ENCODE results near the gene BRD2. TPM values are rescaled to one million over a fixed set of nuclear protein-coding genes. Genes with fewer than 3 reads are reported as not detected.
A peak's percentile ranks its signal among the peaks of the same experiment; 100 is the strongest.

The BRD2 gene
- total and polyA plus RNA-seq, 2 donors (not counting 1 experiment from before 2014, with no cell fraction given) = 474 to 620 TPM

- Histone ChIP-seq H3K4me1 (ENCODE audit: control insufficient read depth in 2 of 2, insufficient read depth in 2 of 2, low read length in 2 of 2) (peaks cover 45 to 54% of the 10 kb centered on the region in 2 donors), H3K9ac (ENCODE audit: low read length) (peak overlapping the region; percentile 75), H3K4me2 (replicated peaks; ENCODE audit: low read depth, low read length, poor library complexity, severe bottlenecking) (peak overlapping the region; percentile 67), H3K27ac (ENCODE audit: low read length in 2 of 2) (peak overlapping the region; percentile 99), H3K4me3 (ENCODE audit: control extremely low read depth in 1 of 5, extremely low read depth in 1 of 5, insufficient read depth in 1 of 5, low read depth in 2 of 5, low read length in 4 of 5) (peak overlapping the region in 4 of 5 experiments; percentile 25 to 51 (median 33)), H3K27me3 (replicated peaks in 1 of 4; ENCODE audit: control extremely low read depth in 1 of 4, control insufficient read depth in 3 of 4, insufficient read depth in 4 of 4, low read length in 3 of 4) (no peaks in the 10 kb centered on the region), H4K20me1 (ENCODE audit: control insufficient read depth, insufficient read depth, low read length, poor library complexity, severe bottlenecking) (no peaks in the 10 kb centered on the region), H3K9me3 (ENCODE audit: control extremely low read depth in 1 of 3, control insufficient read depth in 2 of 3, insufficient read depth in 1 of 3, low read length in 2 of 3) (peaks cover 0 to 4% (median 3%) of the 10 kb centered on the region in 3 donors), H3K36me3 (replicated peaks in 1 of 2; ENCODE audit: control extremely low read depth in 1 of 2, control insufficient read depth in 1 of 2, extremely low read depth in 1 of 2, insufficient read depth in 2 of 2, low read length in 1 of 2) (no peaks in the 10 kb centered on the region), H2AFZ (ENCODE audit: insufficient read depth, low read depth, low read length, poor library complexity, severe bottlenecking) (no peak overlapping the region), H3K79me2 (ENCODE audit: control insufficient read depth, insufficient read depth, low read length) (peaks cover 18% of the 10 kb centered on the region)
- intact Hi-C loops (cut with micrococcal nuclease) = loop anchor here (1.0 to 5.0 kb wide), 3 partner anchors 15 to 57 kb away; no protein-coding TSS in a partner anchor
- POLR2A ChIA-PET = interaction anchor here (0.5 to 4.8 kb wide), 17 partner anchors 8 to 381 kb away, joined by 3 to 136 read pairs (median 4); partner anchors contain the start of genes HLA-DPA1 and HLA-DPB1
- 28% methylated on average over 3 of the region's 6 CpGs for WGBS (ENCODE audit: insufficient coverage)
- DNase-seq = peak; percentile 96
- H3K4me3 Mint-ChIP-seq = peak overlapping the region; percentile 71
- H3K27me3 Mint-ChIP-seq = no peaks in the 10 kb centered on the region
- CTCF ChIA-PET = interaction anchor here (1.1 to 7.6 kb wide), 13 partner anchors 11 to 96 kb away, joined by 3 to 75 read pairs (median 6); partner anchors contain the start of genes HLA-DMB, HLA-DPA1 and HLA-DPB1
- H3K9me3 Mint-ChIP-seq (ENCODE audit: insufficient read depth) = peaks cover under 1% of the 10 kb centered on the region
- peak; percentile 75 for ATAC-seq (ENCODE audit: low read depth)
- H3K4me1 Mint-ChIP-seq = peaks cover 63% of the 10 kb centered on the region
- peak overlapping the region; percentile 99 for H3K27ac Mint-ChIP-seq
- TF ChIP-seq CTCF (IDR thresholded peaks at IDR 0.05) (no peak), EZH2 (IDR thresholded peaks at IDR 0.05; ENCODE audit: borderline replicate concordance, insufficient read depth, low read depth, low read length, poor library complexity, severe bottlenecking) (no peak)
Measured at GRCh38 chr6:33029328-33030184, 61.2 kb downstream of the BRD2 start.

All from B cell (primary cell).